Panc1 (cell line): ENCODE data around the gene PPM1M. TPM values are rescaled to one million over a fixed set of nuclear protein-coding genes. Genes with fewer than 3 reads are reported as not detected.

ENCODE experiments used
- ATAC-seq: fragments of 200-7000 bp; cut with Tn5 transposase; 2 replicates; pipeline ENCODE4 v1.9.1; 2020; ENCODE audit warnings: mild to moderate bottlenecking, moderate library complexity
- BruUV-seq: library from RNA; stranded (reverse); fragments of 400-500 nt; replicated peaks from 2 replicates; lab custom pipeline; 2021; lab: Mats Ljungman, UMichigan
- CTCF ChIA-PET: fragments of 300-600 bp; sonication (Branson Sonifier 250); formaldehyde crosslinking; loops from one replicate; lab custom pipeline; 2022; ENCODE audit warnings: antibody characterized with exemption; lab: Charles Lee
- POLR2A ChIA-PET: fragments of 300-600 bp; sonication (Branson Sonifier 250); formaldehyde crosslinking; loops from one replicate; lab custom pipeline; 2022; ENCODE audit warnings: antibody characterized with exemption; lab: Charles Lee
- DNase-seq: peaks from one replicate; pipeline ENCODE4 v3.0.0-alpha.2; 2010; ENCODE audit warnings: low read depth, low spot score
- H3K27ac ChIP-seq: 2 replicates; pipeline ENCODE4 v1.5.1; 2011; ENCODE audit warnings: mild to moderate bottlenecking, low read length, inconsistent platforms
- H3K27me3 ChIP-seq: fragments of 200-500 bp; sonication (Bioruptor generic); 2 replicates; pipeline ENCODE4 v1.6.0; 2014; ENCODE audit warnings: low read length, inconsistent platforms; ENCODE audit not compliant: control insufficient read depth, insufficient read depth
- H3K36me3 ChIP-seq: fragments of 200-500 bp; sonication (Bioruptor generic); 2 replicates; pipeline ENCODE4 v1.5.1; 2014; ENCODE audit warnings: inconsistent platforms, mild to moderate bottlenecking, low read length, moderate library complexity; ENCODE audit not compliant: control insufficient read depth, insufficient read depth
- H3K4me1 ChIP-seq: 2 replicates; pipeline ENCODE4 v1.5.1; 2011; ENCODE audit warnings: inconsistent platforms, mild to moderate bottlenecking, low read length, moderate library complexity; ENCODE audit not compliant: control insufficient read depth, insufficient read depth
- H3K4me3 ChIP-seq, 2 experiments: 2 replicates each; pipeline ENCODE4 v1.5.1; 2011 to 2012; ENCODE audit warnings: low read depth in 2 of 2, low read length in 2 of 2, mild to moderate bottlenecking in 2 of 2, inconsistent platforms in 1 of 2, moderate library complexity in 1 of 2
- H3K9me3 ChIP-seq: fragments of 200-500 bp; sonication (Bioruptor generic); 2 replicates; pipeline ENCODE4 v1.5.1; 2014; ENCODE audit warnings: low read depth, mild to moderate bottlenecking, inconsistent platforms, low read length, moderate library complexity; ENCODE audit not compliant: control insufficient read depth, insufficient read depth
- CTCF ChIP-seq: fragments of 450-650 bp; IDR thresholded peaks from 2 replicates; pipeline ENCODE4 v1.5.1; 2017; ENCODE audit warnings: mild to moderate bottlenecking
- POLR2AphosphoS5 ChIP-seq: IDR thresholded peaks from 2 replicates; pipeline ENCODE4 v1.6.1; 2012; ENCODE audit warnings: mild to moderate bottlenecking, low read depth, low read length, moderate library complexity
- SIN3A ChIP-seq: IDR thresholded peaks from 2 replicates; pipeline ENCODE4 v1.6.1; 2012; ENCODE audit warnings: low read depth, mild to moderate bottlenecking, low read length, moderate library complexity, borderline replicate concordance; ENCODE audit not compliant: insufficient read depth
- TCF7L2 ChIP-seq: IDR thresholded peaks from 2 replicates; pipeline ENCODE4 v1.6.1; 2011; ENCODE audit warnings: mild to moderate bottlenecking, low read depth, low read length, inconsistent platforms
- in situ Hi-C: cut with HindIII; loops from 2 replicates; pipeline ENCODE4 v1.10.0; 2016; ENCODE audit warnings: low sequenced_read_pairs, low pct_unique_long_range_greater_than_20kb
- intact Hi-C: fragments of 100-400 bp; cut with micrococcal nuclease; formaldehyde crosslinking; loops from one replicate; pipeline ENCODE4 v1.10.0; 2022; ENCODE audit not compliant: unreplicated experiment
- total RNA-seq: library from RNA; stranded (reverse); gene quantifications from one replicate; pipeline ENCODE4 v1.2.1, GENCODE V29; 2021; ENCODE audit not compliant: unreplicated experiment
- TF ChIP-seq, protein P1 (sequence below), 2 experiments: IDR thresholded peaks; 2 replicates each; pipeline ENCODE4 v1.6.1; 2011 to 2012; ENCODE audit warnings: low read depth in 2 of 2, control low read depth in 1 of 2, low read length in 1 of 2, mild to moderate bottlenecking in 1 of 2, moderate library complexity in 1 of 2; ENCODE audit not compliant: insufficient read depth in 1 of 2

Gene PPM1M
- total RNA-seq, 1 experiment from 2014 or later: 9.7 TPM

- CTCF ChIA-PET: interaction anchor here (0.6 kb wide), 1 partner anchor 79 kb away, joined by 3 read pairs; no protein-coding TSS in a partner anchor
- POLR2A ChIA-PET: no interaction called here
- intact Hi-C loops (no loop called here), in situ Hi-C loops (no loop called here)
- Histone ChIP-seq H3K27ac (no peak overlapping the region), H3K9me3 (no peaks in the 10 kb centered on the region), H3K4me1 (peaks cover 13% of the 10 kb centered on the region), H3K36me3 (no peaks in the 10 kb centered on the region), H3K27me3 (no peaks in the 10 kb centered on the region), H3K4me3 (no peak overlapping the region)
- no peak for TF ChIP-seq SIN3A
- no peak for TF ChIP-seq POLR2AphosphoS5
- TF ChIP-seq TCF7L2: no peak
- TF ChIP-seq, protein P1, sequence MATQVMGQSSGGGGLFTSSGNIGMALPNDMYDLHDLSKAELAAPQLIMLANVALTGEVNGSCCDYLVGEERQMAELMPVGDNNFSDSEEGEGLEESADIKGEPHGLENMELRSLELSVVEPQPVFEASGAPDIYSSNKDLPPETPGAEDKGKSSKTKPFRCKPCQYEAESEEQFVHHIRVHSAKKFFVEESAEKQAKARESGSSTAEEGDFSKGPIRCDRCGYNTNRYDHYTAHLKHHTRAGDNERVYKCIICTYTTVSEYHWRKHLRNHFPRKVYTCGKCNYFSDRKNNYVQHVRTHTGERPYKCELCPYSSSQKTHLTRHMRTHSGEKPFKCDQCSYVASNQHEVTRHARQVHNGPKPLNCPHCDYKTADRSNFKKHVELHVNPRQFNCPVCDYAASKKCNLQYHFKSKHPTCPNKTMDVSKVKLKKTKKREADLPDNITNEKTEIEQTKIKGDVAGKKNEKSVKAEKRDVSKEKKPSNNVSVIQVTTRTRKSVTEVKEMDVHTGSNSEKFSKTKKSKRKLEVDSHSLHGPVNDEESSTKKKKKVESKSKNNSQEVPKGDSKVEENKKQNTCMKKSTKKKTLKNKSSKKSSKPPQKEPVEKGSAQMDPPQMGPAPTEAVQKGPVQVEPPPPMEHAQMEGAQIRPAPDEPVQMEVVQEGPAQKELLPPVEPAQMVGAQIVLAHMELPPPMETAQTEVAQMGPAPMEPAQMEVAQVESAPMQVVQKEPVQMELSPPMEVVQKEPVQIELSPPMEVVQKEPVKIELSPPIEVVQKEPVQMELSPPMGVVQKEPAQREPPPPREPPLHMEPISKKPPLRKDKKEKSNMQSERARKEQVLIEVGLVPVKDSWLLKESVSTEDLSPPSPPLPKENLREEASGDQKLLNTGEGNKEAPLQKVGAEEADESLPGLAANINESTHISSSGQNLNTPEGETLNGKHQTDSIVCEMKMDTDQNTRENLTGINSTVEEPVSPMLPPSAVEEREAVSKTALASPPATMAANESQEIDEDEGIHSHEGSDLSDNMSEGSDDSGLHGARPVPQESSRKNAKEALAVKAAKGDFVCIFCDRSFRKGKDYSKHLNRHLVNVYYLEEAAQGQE (IDR thresholded peaks at IDR 0.05; ENCODE audit: insufficient read depth in 1 of 2, low read depth in 2 of 2, low read length in 1 of 2): no peak
- TF ChIP-seq CTCF: no peak
- DNase-seq (no peak), ATAC-seq (no peak)
- BruUV-seq: no TSS peak
Measured at GRCh38 chr3:52295671-52296208, 50.2 kb downstream of the PPM1M start.

DNA sequence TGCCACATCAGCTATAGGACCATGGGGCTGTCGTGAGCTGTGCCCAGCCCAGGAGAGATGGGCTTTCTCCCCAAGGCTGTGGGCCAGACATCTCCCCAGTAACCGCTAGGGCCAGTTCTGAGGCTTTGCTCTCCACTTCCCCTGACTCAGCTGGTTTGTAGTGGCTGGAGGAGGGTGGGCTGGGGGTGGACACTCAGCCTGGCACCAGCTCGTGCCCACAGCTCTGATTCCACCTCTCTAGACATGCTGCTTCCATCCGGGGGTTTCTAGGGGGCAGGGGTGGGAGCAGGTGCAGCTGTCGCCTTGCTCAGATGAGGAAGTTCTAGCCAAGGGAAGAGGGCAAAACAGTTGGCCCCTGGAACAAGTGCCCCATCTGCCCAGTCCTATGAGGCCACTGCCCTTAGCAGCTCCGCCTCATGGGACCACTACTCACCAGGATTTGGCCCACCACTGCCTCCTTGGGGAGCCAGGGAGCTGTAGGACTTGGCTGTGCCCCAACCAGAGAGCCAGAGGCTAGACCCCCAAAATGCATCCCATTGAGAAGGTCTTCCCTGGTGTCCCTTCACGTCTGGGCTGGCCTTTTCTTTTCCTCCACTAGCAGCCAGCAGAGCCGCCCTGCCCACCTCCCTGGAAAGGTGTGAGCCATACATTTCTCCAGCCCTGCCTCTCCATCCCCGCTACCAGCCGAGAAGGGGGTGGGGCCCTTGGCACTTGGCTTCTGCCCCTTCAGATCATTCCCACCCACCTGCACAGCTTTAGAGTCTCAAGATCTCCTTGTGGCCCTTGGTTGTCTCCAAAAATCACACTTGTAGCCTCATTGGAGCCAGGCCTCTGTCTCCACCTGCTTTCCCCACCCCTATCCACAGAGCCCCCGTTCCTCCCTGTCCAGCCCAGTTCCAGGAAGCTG lies 51.9 kb downstream of the PPM1M start:
- no peaks in the 10 kb centered on the region for H3K27me3 ChIP-seq
- H3K27ac ChIP-seq: no peak overlapping the region
- no TSS peak for BruUV-seq
- POLR2A ChIA-PET: no interaction called here
- no peak overlapping the region for H3K4me3 ChIP-seq
- H3K4me1 ChIP-seq: peaks cover 13% of the 10 kb centered on the region
- no peaks in the 10 kb centered on the region for H3K9me3 ChIP-seq
- in situ Hi-C loops: no loop called here
- no peak for TF ChIP-seq SIN3A
- no peak for TF ChIP-seq POLR2AphosphoS5
- TF ChIP-seq, protein P1 (IDR thresholded peaks at IDR 0.05; ENCODE audit: insufficient read depth in 1 of 2, low read depth in 2 of 2, low read length in 1 of 2): no peak
- TF ChIP-seq CTCF: no peak
- TF ChIP-seq TCF7L2: no peak
- intact Hi-C loops: no loop called here
- no peak for ATAC-seq
- CTCF ChIA-PET: interaction anchor here (0.6 to 1.4 kb wide), 3 partner anchors 9 to 88 kb away, joined by 4 to 5 read pairs (median 4); no protein-coding TSS in a partner anchor
- DNase-seq: no peak
- H3K36me3 ChIP-seq: no peaks in the 10 kb centered on the region
